Endothelial cell of umbilical vein (primary cell): ENCODE measurements around the gene CENATAC. TPM values are rescaled to one million over a fixed set of nuclear protein-coding genes. Genes with fewer than 3 reads are reported as not detected.

Experiments used
- BruUV-seq: library from RNA; stranded (reverse); fragments of 400-500 nt; replicated peaks from 2 replicates; lab custom pipeline; 2021; lab: Mats Ljungman, UMichigan
- CTCF ChIA-PET: fragments of 300-600, 350-600 bp; sonication (Branson Sonifier 250); formaldehyde crosslinking; loops from one replicate; lab custom pipeline; 2021; ENCODE audit warnings: antibody characterized with exemption, inconsistent platforms; lab: Charles Lee
- POLR2A ChIA-PET: fragments of 300-600, 350-600 bp; sonication (Branson Sonifier 250); formaldehyde crosslinking; loops from one replicate; lab custom pipeline; 2021; ENCODE audit warnings: antibody characterized with exemption, inconsistent platforms; lab: Charles Lee
- DNase-seq: peaks from one replicate; pipeline ENCODE4 v3.0.0-alpha.2; 2011; ENCODE audit warnings: low read depth, low spot score
- FAIRE-seq: peaks from 2 replicates; lab custom pipeline; 2011; peaks lifted over from hg19 to GRCh38; lab: Jason Lieb, UNC
- H2AFZ ChIP-seq: 2 replicates; pipeline ENCODE4 v1.6.0; 2012; ENCODE audit warnings: low read depth, low read length, control low read depth, inconsistent platforms
- H3K27ac ChIP-seq: 2 replicates; pipeline ENCODE4 v1.5.1; 2011; ENCODE audit warnings: low read depth, mild to moderate bottlenecking, control low read depth, low read length, moderate library complexity; ENCODE audit not compliant: insufficient read depth
- H3K27me3 ChIP-seq, 2 experiments: 2 replicates each; pipeline versions ENCODE4 v1.6.0 to v1.6.1; 2011; ENCODE audit warnings: low read length in 2 of 2, mixed read lengths in 1 of 2; ENCODE audit not compliant: control insufficient read depth in 2 of 2, insufficient read depth in 2 of 2
- H3K36me3 ChIP-seq, 2 experiments: 2 replicates in 1 of 2; 3 replicates in 1 of 2; pipeline ENCODE4 v1.5.1; 2011; ENCODE audit warnings: low read length in 2 of 2, mild to moderate bottlenecking in 1 of 2, moderate library complexity in 1 of 2; ENCODE audit not compliant: control insufficient read depth in 2 of 2, insufficient read depth in 2 of 2; ENCODE audit errors: extremely low read depth in 1 of 2
- H3K4me1 ChIP-seq: 3 replicates; pipeline ENCODE4 v1.5.1; 2011; ENCODE audit warnings: mild to moderate bottlenecking, low read length; ENCODE audit not compliant: control insufficient read depth, insufficient read depth; ENCODE audit errors: extremely low read depth
- H3K4me2 ChIP-seq: 2 replicates; pipeline ENCODE4 v1.6.1; 2011; ENCODE audit warnings: low read length, control low read depth, mixed read lengths; ENCODE audit not compliant: insufficient read depth
- H3K4me3 ChIP-seq, 3 experiments: fragments of 200-600 bp in 1 of 3; sonication (generic), shearing (Covaris generic) in 1 of 3; replicated peaks in 1 of 3; 2 replicates each; pipeline ENCODE4 v1.5.1; 2011 to 2016; ENCODE audit warnings: control low read depth in 3 of 3, low read length in 3 of 3, mild to moderate bottlenecking in 2 of 3, inconsistent platforms in 1 of 3, low read depth in 1 of 3, moderate library complexity in 1 of 3; ENCODE audit not compliant: insufficient read depth in 1 of 3
- H3K79me2 ChIP-seq: 2 replicates; pipeline ENCODE4 v1.6.0; 2012; ENCODE audit warnings: low read length, inconsistent platforms; ENCODE audit not compliant: control insufficient read depth, insufficient read depth
- H3K9ac ChIP-seq: replicated peaks from 2 replicates; pipeline ENCODE3; 2011; ENCODE audit warnings: low read length, control low read depth; ENCODE audit not compliant: insufficient read depth; ENCODE audit errors: extremely low read depth
- H3K9me1 ChIP-seq: replicated peaks from 3 replicates; pipeline ENCODE4 v1.6.0; 2011; ENCODE audit warnings: mild to moderate bottlenecking, low read length; ENCODE audit not compliant: control insufficient read depth, insufficient read depth; ENCODE audit errors: extremely low read depth
- H3K9me3 ChIP-seq: replicated peaks from 2 replicates; pipeline ENCODE4 v1.5.1; 2012; ENCODE audit warnings: low read length, inconsistent platforms; ENCODE audit not compliant: control insufficient read depth, insufficient read depth
- H4K20me1 ChIP-seq: replicated peaks from 2 replicates; pipeline ENCODE3; 2011; ENCODE audit warnings: mild to moderate bottlenecking, low read length; ENCODE audit not compliant: control insufficient read depth, insufficient read depth; ENCODE audit errors: extremely low read depth
- CTCF ChIP-seq, 2 donors: IDR thresholded peaks; 1 replicate in 1 of 2; 2 replicates in 1 of 2; pipeline ENCODE4 v1.5.1; 2011; ENCODE audit warnings: low read length in 2 of 2, mild to moderate bottlenecking in 2 of 2, moderate library complexity in 2 of 2, control low read depth in 1 of 2, inconsistent platforms in 1 of 2, low read depth in 1 of 2; ENCODE audit not compliant: insufficient read depth in 1 of 2; ENCODE audit errors: extremely low read depth in 1 of 2
- EZH2 ChIP-seq: IDR thresholded peaks from 2 replicates; pipeline ENCODE4 v1.6.1; 2012; ENCODE audit warnings: borderline replicate concordance, low read depth, mild to moderate bottlenecking, moderate library complexity, low read length, inconsistent platforms; ENCODE audit not compliant: severe bottlenecking
- FOS ChIP-seq: IDR thresholded peaks from 2 replicates; pipeline ENCODE4 v1.6.1; 2011; ENCODE audit warnings: mild to moderate bottlenecking, low read length, moderate library complexity, borderline replicate concordance; ENCODE audit not compliant: insufficient read depth
- GATA2 ChIP-seq: IDR thresholded peaks from 2 replicates; pipeline ENCODE4 v1.7.0; 2011; ENCODE audit warnings: low read depth, mild to moderate bottlenecking, moderate library complexity, mixed read lengths, low read length; ENCODE audit not compliant: insufficient read length, insufficient read depth
- JUN ChIP-seq: IDR thresholded peaks from 2 replicates; pipeline ENCODE4 v1.6.1; 2011; ENCODE audit warnings: borderline replicate concordance, low read depth; ENCODE audit not compliant: insufficient read length, insufficient read depth
- MAX ChIP-seq: IDR thresholded peaks from 2 replicates; pipeline ENCODE4 v1.6.1; 2011; ENCODE audit not compliant: insufficient read depth, insufficient read length
- MYC ChIP-seq: IDR thresholded peaks from one replicate; pipeline ENCODE4 v1.6.1; 2011; ENCODE audit warnings: mild to moderate bottlenecking, low read depth, low read length
- POLR2A ChIP-seq: IDR thresholded peaks from 2 replicates; pipeline ENCODE4 v1.6.1; 2012; ENCODE audit warnings: low read depth, mild to moderate bottlenecking, control low read depth, low read length
- POLR2AphosphoS5 ChIP-seq: IDR thresholded peaks from 2 replicates; pipeline ENCODE4 v1.6.1; 2012; ENCODE audit warnings: low read depth, mild to moderate bottlenecking, control low read depth, low read length, moderate library complexity; ENCODE audit not compliant: insufficient read depth
- dilution Hi-C: fragments of 300-500 bp; cut with MboI; formaldehyde crosslinking; loops from one replicate; pipeline ENCODE4 v1.15.0; 2019; ENCODE audit warnings: low sequenced_read_pairs; ENCODE audit not compliant: extremely low pct_ligation_motif_present
- intact Hi-C: fragments of 100-400 bp; cut with micrococcal nuclease; formaldehyde crosslinking; loops from one replicate; pipeline ENCODE4 v1.10.0; 2022
- polyA plus RNA-seq, 4 experiments: library from polyadenylated mRNA; depleted of rRNA in 3 of 4; stranded (reverse) in 3 of 4; unstranded in 1 of 4; fragments of >200 nt; gene quantifications; 2 replicates each; pipeline versions ENCODE4 v1.2.1 to v1.2.3, GENCODE V29; 2011 to 2012; ENCODE audit warnings: missing spikeins in 1 of 4
- total RNA-seq: library from RNA; stranded (reverse); gene quantifications from 2 replicates; pipeline ENCODE4 v1.2.3, GENCODE V29; 2021

CENATAC gene
- total and polyA plus RNA-seq, 2 donors (not counting 3 experiments of a cell fraction or from before 2014, with no cell fraction given) = 14.2 to 41.8 TPM

DNA sequence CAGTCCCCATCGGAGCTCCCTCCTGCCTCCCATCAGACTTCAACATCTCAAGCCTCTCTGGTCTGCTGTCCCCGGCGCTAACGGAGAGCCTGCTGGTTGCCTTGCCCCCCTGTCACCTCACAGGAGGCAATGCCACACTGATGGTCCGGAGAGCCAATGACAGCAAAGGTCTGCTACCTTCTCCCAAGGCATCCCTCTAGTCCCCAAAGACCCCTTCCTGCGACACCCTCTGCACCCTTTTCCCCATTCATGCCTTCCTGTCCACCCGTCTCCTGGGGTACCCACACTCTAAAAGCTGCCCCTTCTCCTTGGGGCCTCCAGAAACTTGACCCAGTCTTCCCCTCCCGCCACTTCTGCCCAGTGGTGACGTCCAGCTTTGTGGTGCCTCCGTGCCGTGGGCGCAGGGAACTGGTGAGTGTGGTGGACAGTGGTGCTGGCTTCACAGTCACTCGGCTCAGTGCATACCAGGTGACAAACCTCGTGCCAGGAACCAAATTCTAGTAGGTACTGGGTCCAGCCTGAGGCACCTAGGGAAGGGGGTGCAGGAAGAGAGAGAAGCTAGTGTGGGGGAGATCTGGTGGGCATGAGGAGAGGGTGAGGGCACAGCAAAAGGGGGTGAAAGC, 41.0 kb upstream of the CENATAC start:
- H3K79me2 ChIP-seq = no peaks in the 10 kb centered on the region
- H3K4me3 ChIP-seq = no peak overlapping the region
- DNase-seq (no peak), FAIRE-seq (no peak)
- no peak overlapping the region for H3K4me2 ChIP-seq
- TF ChIP-seq POLR2AphosphoS5 = no peak
- TF ChIP-seq CTCF (IDR thresholded peaks at IDR 0.05; ENCODE audit: extremely low read depth in 1 of 2, insufficient read depth in 1 of 2, low read depth in 1 of 2, low read length in 2 of 2) = no peak
- TF ChIP-seq POLR2A = no peak
- TF ChIP-seq MYC = no peak
- no peak for TF ChIP-seq JUN
- TF ChIP-seq EZH2 = no peak
- no peak for TF ChIP-seq MAX
- TF ChIP-seq FOS = no peak
- no peak for TF ChIP-seq GATA2
- no peak overlapping the region for H2AFZ ChIP-seq
- dilution Hi-C loops = no loop called here
- H3K9ac ChIP-seq = no peak overlapping the region
- POLR2A ChIA-PET = no interaction called here
- no peaks in the 10 kb centered on the region for H3K9me1 ChIP-seq
- no peaks in the 10 kb centered on the region for H3K4me1 ChIP-seq
- H4K20me1 ChIP-seq = no peaks in the 10 kb centered on the region
- H3K36me3 ChIP-seq = no peaks in the 10 kb centered on the region
- BruUV-seq = no TSS peak
- peaks cover 3 to 5% of the 10 kb centered on the region in 2 experiments for H3K27me3 ChIP-seq
- intact Hi-C loops = loop anchor here (1.0 kb wide), 6 partner anchors 29 to 298 kb away; partner anchors contain the start of gene DDX6
- CTCF ChIA-PET = interaction anchor here (0.5 to 2.8 kb wide), 19 partner anchors 8 to 362 kb away, joined by 3 to 45 read pairs (median 5); partner anchors contain the start of gene DDX6
- H3K9me3 ChIP-seq = no peaks in the 10 kb centered on the region
- H3K27ac ChIP-seq = no peak overlapping the region
